Right lobe of liver (tissue), 4 donors: ENCODE measurements around the gene CANT1.

Experiments used
- POLR2A ChIP-seq: fragments of 450-650 bp; IDR thresholded peaks from one replicate; pipeline ENCODE4 v1.6.1; 2017; ENCODE audit warnings: antibody characterized with exemption, mild to moderate bottlenecking
- TF ChIP-seq, protein P1 (sequence below), 4 donors: fragments of 200-600 bp in 3 of 4; fragments of 450-650 bp in 1 of 4; IDR thresholded peaks; one replicate each; pipeline versions ENCODE4 v1.5.1 to v1.8.0; 2016 to 2022; ENCODE audit warnings: antibody characterized with exemption in 4 of 4, mild to moderate bottlenecking in 2 of 4
- donor health status: DM: no; HTN: no; CAD: no.
- donor health status: DM: no; HTN: no; CAD: no.
- donor health status: DM: no; HTN: yes; CAD: no.

DNA sequence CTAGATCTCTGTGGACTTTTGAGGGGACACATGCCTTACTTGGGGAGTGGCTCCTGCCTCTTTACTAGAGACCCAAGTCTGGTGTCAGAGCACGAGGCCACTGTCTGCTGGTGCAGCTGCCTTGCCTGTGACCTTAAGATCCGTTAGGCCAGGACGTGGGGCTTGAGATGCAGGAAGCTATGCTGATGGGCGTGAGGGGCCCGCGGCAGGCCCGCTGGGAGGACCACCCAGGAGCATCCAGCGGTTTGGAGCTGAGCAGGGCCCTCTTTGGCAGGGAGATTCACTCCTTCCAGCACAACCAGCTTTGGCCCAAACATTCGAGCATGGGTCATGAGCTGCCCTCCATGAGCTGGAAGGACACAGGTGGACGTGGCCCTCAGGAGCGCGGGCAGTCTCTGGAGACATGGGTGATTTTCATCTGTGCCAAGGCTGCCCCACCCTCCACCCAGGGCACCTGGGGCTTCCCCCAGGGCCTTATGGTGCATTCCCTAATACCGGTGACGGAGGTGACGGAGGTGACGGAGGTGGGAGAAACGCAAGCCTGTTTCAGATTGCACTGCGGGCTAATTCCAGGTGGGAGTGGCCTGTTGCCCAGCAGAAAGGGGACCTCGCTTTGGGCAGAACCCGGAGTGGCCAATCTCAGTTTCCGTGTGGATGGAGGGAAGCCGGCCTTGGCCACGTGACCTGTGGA is 42.5 kb downstream of the CANT1 start:
- TF ChIP-seq, protein P1, sequence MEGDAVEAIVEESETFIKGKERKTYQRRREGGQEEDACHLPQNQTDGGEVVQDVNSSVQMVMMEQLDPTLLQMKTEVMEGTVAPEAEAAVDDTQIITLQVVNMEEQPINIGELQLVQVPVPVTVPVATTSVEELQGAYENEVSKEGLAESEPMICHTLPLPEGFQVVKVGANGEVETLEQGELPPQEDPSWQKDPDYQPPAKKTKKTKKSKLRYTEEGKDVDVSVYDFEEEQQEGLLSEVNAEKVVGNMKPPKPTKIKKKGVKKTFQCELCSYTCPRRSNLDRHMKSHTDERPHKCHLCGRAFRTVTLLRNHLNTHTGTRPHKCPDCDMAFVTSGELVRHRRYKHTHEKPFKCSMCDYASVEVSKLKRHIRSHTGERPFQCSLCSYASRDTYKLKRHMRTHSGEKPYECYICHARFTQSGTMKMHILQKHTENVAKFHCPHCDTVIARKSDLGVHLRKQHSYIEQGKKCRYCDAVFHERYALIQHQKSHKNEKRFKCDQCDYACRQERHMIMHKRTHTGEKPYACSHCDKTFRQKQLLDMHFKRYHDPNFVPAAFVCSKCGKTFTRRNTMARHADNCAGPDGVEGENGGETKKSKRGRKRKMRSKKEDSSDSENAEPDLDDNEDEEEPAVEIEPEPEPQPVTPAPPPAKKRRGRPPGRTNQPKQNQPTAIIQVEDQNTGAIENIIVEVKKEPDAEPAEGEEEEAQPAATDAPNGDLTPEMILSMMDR (IDR thresholded peaks at IDR 0.05): no peak
- TF ChIP-seq POLR2A: no peak
